Lower leg skin (tissue), 3 donors: Measurements from ENCODE around the gene PIK3CA.

ENCODE experiments used
- CTCF ChIP-seq, 3 donors: fragments of 450-650 bp; IDR thresholded peaks; one replicate each; pipeline ENCODE4 v1.5.1; 2016; ENCODE audit warnings: antibody characterized with exemption in 3 of 3, mild to moderate bottlenecking in 3 of 3, moderate library complexity in 2 of 3
- POLR2A ChIP-seq, 2 donors: fragments of 450-650 bp; IDR thresholded peaks; one replicate each; pipeline ENCODE4 v1.6.1; 2016 to 2017; ENCODE audit warnings: antibody characterized with exemption in 2 of 2, mild to moderate bottlenecking in 1 of 2, moderate library complexity in 1 of 2

- no peak for TF ChIP-seq POLR2A (IDR thresholded peaks at IDR 0.05)
- TF ChIP-seq CTCF (IDR thresholded peaks at IDR 0.05): no peak
Measured at GRCh38 chr3:179196098-179196497, 47.9 kb downstream of the PIK3CA start.
